Measurements from ENCODE around the gene CNTN1. TPM values are rescaled to one million over a fixed set of nuclear protein-coding genes. Genes with fewer than 3 reads are reported as not detected.
"Not testable (repeated sequence)": the region's sequence is repeated elsewhere in the genome, so short reads cannot be mapped to it uniquely, and the experiment has no call there.

CNTN1 gene
- total RNA-seq, 2 donors from 2014 or later: not detected

- no peaks in the 10 kb centered on the region for H3K9me3 ChIP-seq (ENCODE audit: control insufficient read depth, low read length, poor library complexity, severe bottlenecking)
- ATAC-seq (no peak), DNase-seq (no peak)
- H3K27ac Mint-ChIP-seq: no peak overlapping the region
- no peaks in the 10 kb centered on the region for H3K27me3 Mint-ChIP-seq
- H3K4me3 Mint-ChIP-seq: no peak overlapping the region
- H3K4me1 Mint-ChIP-seq: no peaks in the 10 kb centered on the region
- no peaks in the 10 kb centered on the region for H3K36me3 Mint-ChIP-seq (ENCODE audit: low read depth)
These were observed 26.7 kb downstream of the CNTN1 start for GRCh38 chr12:40718878-40719372.

GRCh38 chr12:40723001-40723400, 30.8 kb downstream of the CNTN1 start:
- no peak overlapping the region for H3K27ac Mint-ChIP-seq
- no peak overlapping the region for H3K4me3 Mint-ChIP-seq
- no peaks in the 10 kb centered on the region for H3K9me3 ChIP-seq (ENCODE audit: control insufficient read depth, low read length, poor library complexity, severe bottlenecking)
- H3K4me1 Mint-ChIP-seq: no peaks in the 10 kb centered on the region
- ATAC-seq: no peak
- H3K27me3 Mint-ChIP-seq: no peaks in the 10 kb centered on the region
- no peak for DNase-seq
- H3K36me3 Mint-ChIP-seq (ENCODE audit: low read depth): no peaks in the 10 kb centered on the region

GRCh38 chr12:40726366-40726765, 34.1 kb downstream of the CNTN1 start:
- H3K27ac Mint-ChIP-seq: no peak overlapping the region
- DNase-seq (no peak), ATAC-seq (no peak)
- H3K27me3 Mint-ChIP-seq: no peaks in the 10 kb centered on the region
- H3K4me1 Mint-ChIP-seq: no peaks in the 10 kb centered on the region
- no peaks in the 10 kb centered on the region for H3K36me3 Mint-ChIP-seq (ENCODE audit: low read depth)
- H3K4me3 Mint-ChIP-seq: no peak overlapping the region
- H3K9me3 ChIP-seq (ENCODE audit: control insufficient read depth, low read length, poor library complexity, severe bottlenecking): no peaks in the 10 kb centered on the region

GRCh38 chr12:40727774-40728483, 35.7 kb downstream of the CNTN1 start:
- ATAC-seq (no peak), DNase-seq (no peak)
- Mint-ChIP-seq H3K27me3 (no peaks in the 10 kb centered on the region), H3K36me3 (ENCODE audit: low read depth) (no peaks in the 10 kb centered on the region), H3K4me1 (no peaks in the 10 kb centered on the region), H3K4me3 (no peak overlapping the region), H3K27ac (no peak overlapping the region)
- H3K9me3 ChIP-seq (ENCODE audit: control insufficient read depth, low read length, poor library complexity, severe bottlenecking): no peaks in the 10 kb centered on the region

- no peak for ATAC-seq
- H3K4me1 Mint-ChIP-seq: no peaks in the 10 kb centered on the region
- no peaks in the 10 kb centered on the region for H3K9me3 ChIP-seq (ENCODE audit: control insufficient read depth, low read length, poor library complexity, severe bottlenecking)
- H3K27me3 Mint-ChIP-seq: no peaks in the 10 kb centered on the region
- DNase-seq: no peak
- H3K4me3 Mint-ChIP-seq: no peak overlapping the region
- no peaks in the 10 kb centered on the region for H3K36me3 Mint-ChIP-seq (ENCODE audit: low read depth)
- no peak overlapping the region for H3K27ac Mint-ChIP-seq
These were observed 38.0 kb downstream of the CNTN1 start for GRCh38 chr12:40730281-40730680.

GRCh38 chr12:40733871-40734270, 41.6 kb downstream of the CNTN1 start:
- Mint-ChIP-seq H3K4me1 (no peaks in the 10 kb centered on the region), H3K27ac (no peak overlapping the region), H3K4me3 (no peak overlapping the region), H3K36me3 (ENCODE audit: low read depth) (no peaks in the 10 kb centered on the region), H3K27me3 (no peaks in the 10 kb centered on the region)
- DNase-seq: no peak
- ATAC-seq: no peak
- H3K9me3 ChIP-seq (ENCODE audit: control insufficient read depth, low read length, poor library complexity, severe bottlenecking): no peaks in the 10 kb centered on the region

- Mint-ChIP-seq H3K27ac (no peak overlapping the region), H3K36me3 (ENCODE audit: low read depth) (no peaks in the 10 kb centered on the region), H3K4me1 (no peaks in the 10 kb centered on the region), H3K27me3 (no peaks in the 10 kb centered on the region), H3K4me3 (no peak overlapping the region)
- no peaks in the 10 kb centered on the region for H3K9me3 ChIP-seq (ENCODE audit: control insufficient read depth, low read length, poor library complexity, severe bottlenecking)
- ATAC-seq (no peak), DNase-seq (no peak)
These were observed 42.0 kb downstream of the CNTN1 start for GRCh38 chr12:40734276-40734675.

GRCh38 chr12:40735551-40736230, 43.5 kb downstream of the CNTN1 start:
- no peak overlapping the region for H3K4me3 Mint-ChIP-seq
- H3K9me3 ChIP-seq (ENCODE audit: control insufficient read depth, low read length, poor library complexity, severe bottlenecking): no peaks in the 10 kb centered on the region
- ATAC-seq (no peak), DNase-seq (no peak)
- no peaks in the 10 kb centered on the region for H3K4me1 Mint-ChIP-seq
- H3K27ac Mint-ChIP-seq: no peak overlapping the region
- no peaks in the 10 kb centered on the region for H3K36me3 Mint-ChIP-seq (ENCODE audit: low read depth)
- no peaks in the 10 kb centered on the region for H3K27me3 Mint-ChIP-seq

GRCh38 chr12:40737416-40737815, 45.2 kb downstream of the CNTN1 start:
- not testable (repeated sequence) for H3K27ac Mint-ChIP-seq; H3K4me3 Mint-ChIP-seq; DNase-seq; H3K4me1 Mint-ChIP-seq; H3K36me3 Mint-ChIP-seq (ENCODE audit: low read depth); ATAC-seq; H3K9me3 ChIP-seq (ENCODE audit: control insufficient read depth, low read length, poor library complexity, severe bottlenecking); H3K27me3 Mint-ChIP-seq

GRCh38 chr12:40738856-40739255, 46.6 kb downstream of the CNTN1 start:
- Mint-ChIP-seq H3K36me3 (ENCODE audit: low read depth) (no peaks in the 10 kb centered on the region), H3K27ac (no peak overlapping the region), H3K27me3 (no peaks in the 10 kb centered on the region), H3K4me3 (no peak overlapping the region), H3K4me1 (no peaks in the 10 kb centered on the region)
- ATAC-seq: no peak
- no peak for DNase-seq
- H3K9me3 ChIP-seq (ENCODE audit: control insufficient read depth, low read length, poor library complexity, severe bottlenecking): no peaks in the 10 kb centered on the region

- no peaks in the 10 kb centered on the region for H3K27me3 Mint-ChIP-seq
- no peak for ATAC-seq
These were observed 49.8 kb downstream of the CNTN1 start for GRCh38 chr12:40742041-40742440.

GRCh38 chr12:40745386-40745785, 53.1 kb downstream of the CNTN1 start:
- Mint-ChIP-seq H3K4me1 (no peaks in the 10 kb centered on the region), H3K27ac (no peak overlapping the region), H3K4me3 (no peak overlapping the region), H3K27me3 (no peaks in the 10 kb centered on the region), H3K36me3 (ENCODE audit: low read depth) (no peaks in the 10 kb centered on the region)
- DNase-seq (no peak), ATAC-seq (no peak)
- H3K9me3 ChIP-seq (ENCODE audit: control insufficient read depth, low read length, poor library complexity, severe bottlenecking): no peaks in the 10 kb centered on the region

More at GRCh38 chr12:40742041-40742440, 49.8 kb downstream of the CNTN1 start:
- no peaks in the 10 kb centered on the region for H3K9me3 ChIP-seq (ENCODE audit: control insufficient read depth, low read length, poor library complexity, severe bottlenecking)
- Mint-ChIP-seq H3K36me3 (ENCODE audit: low read depth) (no peaks in the 10 kb centered on the region), H3K27ac (no peak overlapping the region), H3K4me3 (no peak overlapping the region), H3K4me1 (no peaks in the 10 kb centered on the region)
- no peak for DNase-seq

- DNase-seq (no peak), ATAC-seq (no peak)
These were observed 57.6 kb downstream of the CNTN1 start for GRCh38 chr12:40749863-40750262.

GRCh38 chr12:40752011-40752410, 59.8 kb downstream of the CNTN1 start:
- H3K9me3 ChIP-seq (ENCODE audit: control insufficient read depth, low read length, poor library complexity, severe bottlenecking): no peaks in the 10 kb centered on the region
- no peaks in the 10 kb centered on the region for H3K36me3 Mint-ChIP-seq (ENCODE audit: low read depth)
- H3K4me3 Mint-ChIP-seq: no peak overlapping the region
- DNase-seq (no peak), ATAC-seq (no peak)
- H3K27me3 Mint-ChIP-seq: no peaks in the 10 kb centered on the region
- no peaks in the 10 kb centered on the region for H3K4me1 Mint-ChIP-seq
- no peak overlapping the region for H3K27ac Mint-ChIP-seq

More at GRCh38 chr12:40749863-40750262, 57.6 kb downstream of the CNTN1 start:
- H3K27ac Mint-ChIP-seq: no peak overlapping the region
- no peaks in the 10 kb centered on the region for H3K4me1 Mint-ChIP-seq
- no peaks in the 10 kb centered on the region for H3K27me3 Mint-ChIP-seq
- H3K4me3 Mint-ChIP-seq: no peak overlapping the region
- H3K9me3 ChIP-seq (ENCODE audit: control insufficient read depth, low read length, poor library complexity, severe bottlenecking): no peaks in the 10 kb centered on the region
- no peaks in the 10 kb centered on the region for H3K36me3 Mint-ChIP-seq (ENCODE audit: low read depth)
